Activated B cell treated with CpG ODN at 0.5 μM for 24 hours (primary cell): Measurements from ENCODE around the gene OR52E5. TPM values are rescaled to one million over a fixed set of nuclear protein-coding genes. Genes with fewer than 3 reads are reported as not detected.

ENCODE experiments used
- ATAC-seq: fragments of 200-7000 bp; cut with Tn5 transposase; one replicate; pipeline ENCODE4 v1.10.0; 2021; ENCODE audit warnings: low read depth, mild to moderate bottlenecking, moderate library complexity
- CTCF ChIA-PET: fragments of 350-600 bp; sonication (Branson Sonifier 250); formaldehyde crosslinking; loops from one replicate; lab custom pipeline; 2021; ENCODE audit warnings: antibody characterized with exemption; lab: Charles Lee
- POLR2A ChIA-PET: fragments of 350-600 bp; sonication (Branson Sonifier 250); formaldehyde crosslinking; loops from one replicate; lab custom pipeline; 2021; ENCODE audit warnings: antibody characterized with exemption; lab: Charles Lee
- DNase-seq: peaks from one replicate; pipeline ENCODE4 v3.0.0; 2022
- H3K27ac Mint-ChIP-seq: one replicate; pipeline ENCODE4 v1.8.0; 2020; ENCODE audit warnings: mixed read lengths
- H3K27me3 Mint-ChIP-seq: one replicate; pipeline ENCODE4 v1.8.0; 2021; ENCODE audit warnings: mixed read lengths
- H3K36me3 Mint-ChIP-seq: one replicate; pipeline ENCODE4 v1.8.0; 2021; ENCODE audit warnings: low read depth, mixed read lengths
- H3K4me1 Mint-ChIP-seq: one replicate; pipeline ENCODE4 v1.8.0; 2021; ENCODE audit warnings: mixed read lengths
- H3K4me3 Mint-ChIP-seq: one replicate; pipeline ENCODE4 v1.8.0; 2020; ENCODE audit warnings: mild to moderate bottlenecking, mixed read lengths
- H3K9me3 Mint-ChIP-seq: one replicate; pipeline ENCODE4 v1.8.0; 2020; ENCODE audit warnings: mixed read lengths
- CTCF ChIP-seq: fragments of 200-600 bp; IDR thresholded peaks from one replicate; pipeline ENCODE4 v1.8.0; 2022; ENCODE audit warnings: antibody characterized with exemption, mild to moderate bottlenecking
- intact Hi-C: fragments of 100-400 bp; cut with micrococcal nuclease; formaldehyde crosslinking; loops from one replicate; pipeline ENCODE4 v1.15.1; 2024
- total RNA-seq: library from RNA; stranded (reverse); gene quantifications from 2 replicates; pipeline ENCODE4 v1.2.3, GENCODE V29; 2022

The OR52E5 gene
- total RNA-seq, 1 donor from 2014 or later: not detected

GRCh38 chr11:5887661-5888060, 5.3 kb upstream of the OR52E5 start:
- Mint-ChIP-seq H3K27ac (no peak overlapping the region), H3K4me3 (no peak overlapping the region), H3K36me3 (no peaks in the 10 kb centered on the region), H3K27me3 (no peaks in the 10 kb centered on the region), H3K9me3 (no peaks in the 10 kb centered on the region), H3K4me1 (no peaks in the 10 kb centered on the region)
- ATAC-seq (no peak), DNase-seq (no peak)
- ChIA-PET CTCF (interaction anchor here (0.6 to 1.2 kb wide), 2 partner anchors 684 to 1701 kb away, joined by 3 to 4 read pairs; no protein-coding TSS in a partner anchor), POLR2A (no interaction called here)
- intact Hi-C loops: no loop called here
- TF ChIP-seq CTCF: no peak

GRCh38 chr11:5891216-5891800, 1.7 kb upstream of the OR52E5 start:
- no peaks in the 10 kb centered on the region for H3K9me3 Mint-ChIP-seq
- H3K27ac Mint-ChIP-seq: no peak overlapping the region
- DNase-seq (no peak), ATAC-seq (no peak)
- CTCF ChIA-PET: interaction anchor here (0.7 to 1.4 kb wide), 10 partner anchors 9 to 1703 kb away, joined by 3 to 9 read pairs (median 4); partner anchors contain the start of genes OR51D1 and TRIM5
- H3K4me1 Mint-ChIP-seq: no peaks in the 10 kb centered on the region
- no peaks in the 10 kb centered on the region for H3K36me3 Mint-ChIP-seq
- H3K4me3 Mint-ChIP-seq: no peak overlapping the region
- no peak for TF ChIP-seq CTCF
- intact Hi-C loops: loop anchor here (1.0 to 10.0 kb wide), 7 partner anchors 83 to 767 kb away; partner anchors contain the start of genes OR51V1 and OR52N2
- POLR2A ChIA-PET: no interaction called here
- H3K27me3 Mint-ChIP-seq: no peaks in the 10 kb centered on the region

- H3K36me3 Mint-ChIP-seq: no peaks in the 10 kb centered on the region
- no peak for ATAC-seq
- POLR2A ChIA-PET: no interaction called here
Measured at GRCh38 chr11:5899534-5899933, 6.5 kb downstream of the OR52E5 start.

GRCh38 chr11:5910540-5910939, 17.5 kb downstream of the OR52E5 start:
- H3K27me3 Mint-ChIP-seq: peaks cover 10% of the 10 kb centered on the region
- no peak overlapping the region for H3K4me3 Mint-ChIP-seq
- intact Hi-C loops: no loop called here
- no peak for TF ChIP-seq CTCF
- no peaks in the 10 kb centered on the region for H3K4me1 Mint-ChIP-seq
- ATAC-seq (no peak), DNase-seq (no peak)
- H3K36me3 Mint-ChIP-seq: no peaks in the 10 kb centered on the region
- H3K9me3 Mint-ChIP-seq: peaks cover 2% of the 10 kb centered on the region
- no peak overlapping the region for H3K27ac Mint-ChIP-seq
- POLR2A ChIA-PET: no interaction called here
- CTCF ChIA-PET: no interaction called here

More at GRCh38 chr11:5899534-5899933, 6.5 kb downstream of the OR52E5 start:
- Mint-ChIP-seq H3K4me1 (no peaks in the 10 kb centered on the region), H3K27me3 (no peaks in the 10 kb centered on the region), H3K4me3 (no peak overlapping the region), H3K9me3 (no peaks in the 10 kb centered on the region), H3K27ac (no peak overlapping the region)
- intact Hi-C loops: loop anchor here (10.0 kb wide), 1 partner anchor 695 kb away; the partner anchor contains the start of gene OR51V1
- CTCF ChIA-PET: no interaction called here
- TF ChIP-seq CTCF: no peak
- no peak for DNase-seq

- intact Hi-C loops: no loop called here
- CTCF ChIA-PET: no interaction called here
- TF ChIP-seq CTCF: no peak
Measured at GRCh38 chr11:5922749-5923426, 29.9 kb downstream of the OR52E5 start.

More at GRCh38 chr11:5922749-5923426, 29.9 kb downstream of the OR52E5 start:
- H3K4me1 Mint-ChIP-seq: no peaks in the 10 kb centered on the region
- no peaks in the 10 kb centered on the region for H3K27me3 Mint-ChIP-seq
- no peaks in the 10 kb centered on the region for H3K36me3 Mint-ChIP-seq
- DNase-seq: no peak
- POLR2A ChIA-PET: no interaction called here
- no peak overlapping the region for H3K4me3 Mint-ChIP-seq
- H3K27ac Mint-ChIP-seq: no peak overlapping the region
- ATAC-seq: no peak
- H3K9me3 Mint-ChIP-seq: peaks cover 22% of the 10 kb centered on the region
